SU-DHL-6 (cell line): Measurements from ENCODE around the gene KMT5B.

Experiments used
- CTCF ChIP-seq: fragments of 200-600 bp; sonication (generic); IDR thresholded peaks from one replicate; pipeline ENCODE4 v1.5.1; 2017; ENCODE audit warnings: antibody characterized with exemption, mild to moderate bottlenecking, low read length, moderate library complexity; ENCODE audit not compliant: insufficient read depth, poor library complexity, severe bottlenecking
- EZH2phosphoT487 ChIP-seq: fragments of 200-600 bp; sonication (generic), shearing (Covaris generic); conservative IDR thresholded peaks from 2 replicates; pipeline ENCODE4 v1.6.1; 2018; ENCODE audit warnings: mild to moderate bottlenecking, antibody characterized with exemption, low read length, moderate library complexity, mixed read lengths

GRCh38 chr11:68107689-68108088 is 105.4 kb downstream of the KMT5B start:
- TF ChIP-seq CTCF (no peak), EZH2phosphoT487 (no peak)
